GM23338 (cell line): ENCODE measurements around the gene DACH1. TPM values are rescaled to one million over a fixed set of nuclear protein-coding genes. Genes with fewer than 3 reads are reported as not detected.

ENCODE experiments used
- ATAC-seq: fragments of 200-7000 bp; cut with Tn5 transposase; 3 replicates; pipeline ENCODE4 v1.9.1; 2020
- DNase-seq: peaks from one replicate; pipeline ENCODE4 v3.0.0-alpha.2; 2015; ENCODE audit warnings: low spot score
- H2AFZ ChIP-seq: fragments of 200-600 bp; sonication (generic); 2 replicates; pipeline ENCODE4 v1.8.0; 2016; ENCODE audit warnings: antibody characterized with exemption, mild to moderate bottlenecking, moderate library complexity
- H3F3A ChIP-seq: fragments of 200-600 bp; sonication (generic); replicated peaks from 2 replicates; pipeline ENCODE4 v1.8.0; 2017; ENCODE audit warnings: antibody characterized with exemption, mixed run types, low read depth
- H3K27ac ChIP-seq: fragments of 200-600 bp; sonication (generic); 2 replicates; pipeline ENCODE4 v1.6.1; 2016; ENCODE audit warnings: low read depth
- H3K27me3 ChIP-seq: fragments of 200-600 bp; sonication (generic); 2 replicates; pipeline ENCODE4 v1.8.0; 2016; ENCODE audit warnings: mild to moderate bottlenecking, mixed run types, moderate library complexity; ENCODE audit not compliant: insufficient read depth
- H3K36me3 ChIP-seq: fragments of 200-600 bp; sonication (generic); 2 replicates; pipeline ENCODE4 v1.8.0; 2016; ENCODE audit warnings: mild to moderate bottlenecking; ENCODE audit not compliant: insufficient read depth
- H3K4me1 ChIP-seq: fragments of 200-600 bp; sonication (generic); 2 replicates; pipeline ENCODE4 v1.8.0; 2016; ENCODE audit warnings: mild to moderate bottlenecking, moderate library complexity; ENCODE audit not compliant: insufficient read depth
- H3K4me2 ChIP-seq: fragments of 200-600 bp; sonication (generic); 2 replicates; pipeline ENCODE4 v1.7.1; 2017; ENCODE audit warnings: mixed run types
- H3K4me3 ChIP-seq: fragments of 200-600 bp; sonication (generic); 2 replicates; pipeline ENCODE4 v1.6.1; 2016; ENCODE audit warnings: mixed run types
- H3K79me2 ChIP-seq: fragments of 200-600 bp; sonication (generic); replicated peaks from 2 replicates; pipeline ENCODE4 v1.8.0; 2017; ENCODE audit warnings: mild to moderate bottlenecking; ENCODE audit not compliant: insufficient read depth
- H3K9me2 ChIP-seq: fragments of 200-600 bp; sonication (generic); 2 replicates; pipeline ENCODE4 v1.8.0; 2017; ENCODE audit not compliant: insufficient read depth
- H4K20me1 ChIP-seq: fragments of 200-600 bp; sonication (generic); replicated peaks from 2 replicates; pipeline ENCODE4 v1.8.0; 2017; ENCODE audit warnings: mild to moderate bottlenecking; ENCODE audit not compliant: insufficient read depth
- H3K27ac Mint-ChIP-seq: 2 replicates; pipeline ENCODE4 v1.8.0; 2020; ENCODE audit warnings: inconsistent platforms, mild to moderate bottlenecking, moderate library complexity, mixed read lengths
- H3K27me3 Mint-ChIP-seq: 3 replicates; pipeline ENCODE4 v1.8.0; 2022; ENCODE audit warnings: low read depth, mild to moderate bottlenecking, moderate library complexity, mixed read lengths, inconsistent platforms; ENCODE audit not compliant: insufficient read depth, poor library complexity
- H3K36me3 Mint-ChIP-seq: 3 replicates; pipeline ENCODE4 v1.8.0; 2021; ENCODE audit warnings: low read depth, mild to moderate bottlenecking, inconsistent platforms, moderate library complexity, mixed read lengths
- H3K4me1 Mint-ChIP-seq: 3 replicates; pipeline ENCODE4 v1.8.0; 2020; ENCODE audit warnings: mild to moderate bottlenecking, inconsistent platforms, mixed read lengths
- H3K4me3 Mint-ChIP-seq: 3 replicates; pipeline ENCODE4 v1.8.0; 2021; ENCODE audit warnings: moderate library complexity, mild to moderate bottlenecking, inconsistent platforms, mixed read lengths
- H3K9me3 Mint-ChIP-seq: 3 replicates; pipeline ENCODE4 v1.8.0; 2020; ENCODE audit warnings: moderate library complexity, mild to moderate bottlenecking, inconsistent platforms, mixed read lengths
- CREB1 ChIP-seq: fragments of 250-450 bp; sonication (Bioruptor Pico); IDR thresholded peaks from 2 replicates; pipeline ENCODE4 v1.5.0; 2020; ENCODE audit warnings: low read depth, mild to moderate bottlenecking, moderate library complexity
- CTCF ChIP-seq, 2 experiments: fragments of 200-600 bp in 1 of 2; sonication (generic) in 1 of 2; conservative IDR thresholded peaks; 2 replicates each; pipeline versions ENCODE4 v1.5.1 to v1.6.1; 2016 to 2017; ENCODE audit warnings: antibody characterized with exemption in 2 of 2, low read depth in 2 of 2, mild to moderate bottlenecking in 2 of 2, moderate library complexity in 1 of 2
- ETS1 ChIP-seq: IDR thresholded peaks from 2 replicates; pipeline ENCODE4 v1.6.1; 2016; ENCODE audit warnings: antibody characterized with exemption
- EZH2 ChIP-seq: fragments of 200-600 bp; sonication (generic); IDR thresholded peaks from one replicate; pipeline ENCODE4 v1.8.0; 2017; ENCODE audit warnings: antibody characterized with exemption, mild to moderate bottlenecking, low read depth; ENCODE audit not compliant: unreplicated experiment
- EZH2phosphoT487 ChIP-seq: fragments of 200-600 bp; sonication (generic); IDR thresholded peaks from one replicate; pipeline ENCODE4 v1.8.1; 2018; ENCODE audit warnings: antibody characterized with exemption; ENCODE audit not compliant: unreplicated experiment
- JUNB ChIP-seq: IDR thresholded peaks from one replicate; pipeline ENCODE4 v1.6.1; 2016; ENCODE audit warnings: antibody characterized with exemption; ENCODE audit not compliant: unreplicated experiment
- NANOG ChIP-seq: IDR thresholded peaks from 2 replicates; pipeline ENCODE4 v1.6.1; 2016; ENCODE audit warnings: antibody characterized with exemption, borderline replicate concordance
- POLR2AphosphoS5 ChIP-seq: IDR thresholded peaks from 2 replicates; pipeline ENCODE4 v1.6.1; 2016; ENCODE audit warnings: antibody characterized with exemption, low read depth
- REST ChIP-seq: IDR thresholded peaks from one replicate; pipeline ENCODE4 v1.6.1; 2018; ENCODE audit warnings: antibody characterized with exemption; ENCODE audit not compliant: unreplicated experiment
- STAT1 ChIP-seq: IDR thresholded peaks from one replicate; pipeline ENCODE4 v1.6.1; 2016; ENCODE audit warnings: antibody characterized with exemption; ENCODE audit not compliant: unreplicated experiment
- ZNF331 ChIP-seq: fragments of 250-450 bp; sonication (Bioruptor Pico); IDR thresholded peaks from 2 replicates; pipeline ENCODE4 v1.5.0; 2020; ENCODE audit warnings: low read depth, mild to moderate bottlenecking, moderate library complexity
- polyA plus RNA-seq: library from polyadenylated mRNA; unstranded; fragments of >200 nt; fragmentation: Nextera tagmentation; extraction: Ambion mirVana; gene quantifications from 2 replicates; pipeline ENCODE4 v1.2.1, GENCODE V29; 2016
- total RNA-seq: library from RNA; depleted of rRNA; stranded (reverse); fragments of >200 nt; shearing (Covaris generic); gene quantifications from 2 replicates; pipeline ENCODE4 v1.2.3, GENCODE V29; 2014

The DACH1 gene
- total and polyA plus RNA-seq, 2 experiments from 2014 or later: 0.45 to 0.57 TPM

- no peak for TF ChIP-seq ETS1
- TF ChIP-seq POLR2AphosphoS5: no peak
- TF ChIP-seq EZH2phosphoT487: no peak
- TF ChIP-seq CREB1: no peak
- no peak for TF ChIP-seq ZNF331
- no peak for TF ChIP-seq REST
- no peak for TF ChIP-seq NANOG
Observed at GRCh38 chr13:71876648-71877255, 9.7 kb upstream of the DACH1 start (continued).

- no peaks in the 10 kb centered on the region for H4K20me1 ChIP-seq
- no peak overlapping the region for H2AFZ ChIP-seq
- no peak overlapping the region for H3K4me2 ChIP-seq
- H3K27me3 Mint-ChIP-seq: no peaks in the 10 kb centered on the region
- ATAC-seq (no peak), DNase-seq (no peak)
- no peaks in the 10 kb centered on the region for H3F3A ChIP-seq
- H3K9me2 ChIP-seq: no peaks in the 10 kb centered on the region
- no peaks in the 10 kb centered on the region for H3K36me3 ChIP-seq
- no peaks in the 10 kb centered on the region for H3K79me2 ChIP-seq
- no peak overlapping the region for H3K27ac ChIP-seq
- H3K9me3 Mint-ChIP-seq: no peaks in the 10 kb centered on the region
- H3K36me3 Mint-ChIP-seq: no peaks in the 10 kb centered on the region
- peaks cover 7% of the 10 kb centered on the region for H3K27me3 ChIP-seq
- no peak overlapping the region for H3K4me3 ChIP-seq
- no peak overlapping the region for H3K4me3 Mint-ChIP-seq
- H3K27ac Mint-ChIP-seq: no peak overlapping the region
- H3K4me1 Mint-ChIP-seq: peaks cover 34% of the 10 kb centered on the region
- H3K4me1 ChIP-seq: peaks cover 22% of the 10 kb centered on the region
- TF ChIP-seq REST (no peak), CREB1 (no peak), STAT1 (no peak), EZH2 (no peak), ZNF331 (no peak), ETS1 (no peak), JUNB (no peak), NANOG (no peak), CTCF (conservative IDR thresholded peaks at IDR 0.05; ENCODE audit: low read depth in 2 of 2) (no peak), POLR2AphosphoS5 (no peak)
Observed at GRCh38 chr13:71875823-71876222, 8.8 kb upstream of the DACH1 start.
